GM12878 (cell line): Measurements from ENCODE around the gene ZMYND10. TPM values are rescaled to one million over a fixed set of nuclear protein-coding genes. Genes with fewer than 3 reads are reported as not detected.

ENCODE experiments used
- ATAC-seq: fragments of 200-7000 bp; cut with Tn5 transposase; 3 replicates; pipeline ENCODE4 v1.9.1; 2020; ENCODE audit warnings: mild to moderate bottlenecking, moderate library complexity
- BruUV-seq: library from RNA; stranded (reverse); fragments of 400-500 nt; replicated peaks from 2 replicates; lab custom pipeline; 2021; lab: Mats Ljungman, UMichigan
- CTCF ChIA-PET: fragments of 300-600 bp; sonication (Branson Sonifier 250); formaldehyde crosslinking; extraction: SDS; loops from one replicate; lab custom pipeline; 2021; ENCODE audit warnings: inconsistent platforms; lab: Yijun Ruan, JAX
- POLR2A ChIA-PET: fragments of 350-600 bp; formaldehyde crosslinking; extraction: SDS; loops from one replicate; lab custom pipeline; 2021; ENCODE audit warnings: inconsistent platforms; lab: Charles Lee
- RAD21 ChIA-PET: fragments of 300-600 bp; sonication (Branson Sonifier 250); formaldehyde crosslinking; loops from one replicate; lab custom pipeline; 2023; ENCODE audit warnings: antibody characterized with exemption; ENCODE audit not compliant: unreplicated experiment; lab: Charles Lee
- SMC1A ChIA-PET: fragments of 300-600 bp; sonication (Branson Sonifier 250); formaldehyde crosslinking; loops from one replicate; lab custom pipeline; 2023; ENCODE audit not compliant: unreplicated experiment, uncharacterized antibody; lab: Charles Lee
- DNase-seq: peaks from one replicate; pipeline ENCODE4 v3.0.0-alpha.2; 2011; ENCODE audit warnings: low read depth, low spot score
- FAIRE-seq: peaks from 3 replicates; lab custom pipeline; 2011; peaks lifted over from hg19 to GRCh38; lab: Jason Lieb, UNC
- H2AFZ ChIP-seq: 2 replicates; pipeline ENCODE4 v1.6.0; 2011; ENCODE audit warnings: low read depth, low read length, control low read depth; ENCODE audit not compliant: control insufficient read depth
- H3K27ac ChIP-seq: 2 replicates; pipeline ENCODE4 v1.5.1; 2011; ENCODE audit warnings: control low read depth; ENCODE audit not compliant: control insufficient read depth, insufficient read depth
- H3K27me3 ChIP-seq, 2 experiments: replicated peaks in 1 of 2; 2 replicates each; pipeline versions ENCODE4 v1.6.0 to v1.6.1; 2011; ENCODE audit warnings: low read length in 1 of 2; ENCODE audit not compliant: control insufficient read depth in 2 of 2, insufficient read depth in 2 of 2
- H3K36me3 ChIP-seq, 2 experiments: 2 replicates each; pipeline ENCODE4 v1.5.1; 2011; ENCODE audit warnings: low read length in 1 of 2; ENCODE audit not compliant: control insufficient read depth in 2 of 2, insufficient read depth in 2 of 2
- H3K4me1 ChIP-seq: 2 replicates; pipeline ENCODE4 v1.6.1; 2011; ENCODE audit warnings: mild to moderate bottlenecking, low read length, moderate library complexity, mixed read lengths; ENCODE audit not compliant: control insufficient read depth, insufficient read depth
- H3K4me2 ChIP-seq: 2 replicates; pipeline ENCODE4 v1.6.0; 2011; ENCODE audit warnings: control low read depth; ENCODE audit not compliant: control insufficient read depth, insufficient read depth
- H3K4me3 ChIP-seq: fragments of 200-600 bp; sonication (generic); 2 replicates; pipeline ENCODE4 v1.5.1; 2016
- H3K79me2 ChIP-seq: 2 replicates; pipeline ENCODE4 v1.6.0; 2011; ENCODE audit warnings: low read length; ENCODE audit not compliant: control insufficient read depth, insufficient read depth
- H3K9ac ChIP-seq: 2 replicates; pipeline ENCODE4 v1.8.0; 2011; ENCODE audit warnings: low read length, control low read depth, mixed read lengths; ENCODE audit not compliant: control insufficient read depth, insufficient read depth
- H3K9me3 ChIP-seq: replicated peaks from 3 replicates; pipeline ENCODE4 v1.5.1; 2011; ENCODE audit warnings: mild to moderate bottlenecking, low read length; ENCODE audit not compliant: control insufficient read depth, insufficient read depth
- H4K20me1 ChIP-seq: 2 replicates; pipeline ENCODE4 v1.6.0; 2011; ENCODE audit not compliant: control insufficient read depth, insufficient read depth
- CHD1 ChIP-seq: IDR thresholded peaks from 2 replicates; pipeline ENCODE4 v1.6.1; 2012; ENCODE audit warnings: low read depth, low read length, improper control_type of control experiment
- HDAC6 ChIP-seq: fragments of 200-600 bp; sonication (generic); IDR thresholded peaks from one replicate; pipeline ENCODE4 v1.8.0; 2017; ENCODE audit warnings: antibody characterized with exemption; ENCODE audit not compliant: unreplicated experiment
- MTA2 ChIP-seq: fragments of 450-650 bp; IDR thresholded peaks from 2 replicates; pipeline ENCODE4 v1.6.1; 2016; ENCODE audit warnings: low read depth, mild to moderate bottlenecking, moderate library complexity
- NBN ChIP-seq: fragments of 450-650 bp; IDR thresholded peaks from 2 replicates; pipeline ENCODE4 v1.6.1; 2016
- PAX8 ChIP-seq: fragments of 450-650 bp; IDR thresholded peaks from 2 replicates; pipeline ENCODE4 v1.6.1; 2017; ENCODE audit warnings: mild to moderate bottlenecking, moderate library complexity
- POLR2AphosphoS5 ChIP-seq: IDR thresholded peaks from 2 replicates; pipeline ENCODE4 v1.6.1; 2011; ENCODE audit warnings: mild to moderate bottlenecking, low read length, inconsistent platforms
- RAD51 ChIP-seq: fragments of 450-650 bp; IDR thresholded peaks from 2 replicates; pipeline ENCODE4 v1.6.1; 2016; ENCODE audit warnings: moderate library complexity, mild to moderate bottlenecking, inconsistent platforms
- RCOR1 ChIP-seq: conservative IDR thresholded peaks from 2 replicates; pipeline ENCODE4 v1.6.1; 2012; ENCODE audit warnings: low read depth, low read length, improper control_type of control experiment
- SPI1 ChIP-seq: IDR thresholded peaks from 2 replicates; pipeline ENCODE4 v1.6.1; 2011; ENCODE audit warnings: low read depth, mild to moderate bottlenecking, low read length, moderate library complexity, borderline replicate concordance; ENCODE audit not compliant: insufficient read depth
- WGBS: methylation state at CpG from one replicate; pipeline ENCODE4 v1.1.6; 2016; ENCODE audit warnings: low lambda C conversion rate; ENCODE audit not compliant: insufficient replicate concordance, insufficient coverage; ENCODE audit errors: missing lambda C conversion rate; 5-methylcytosine and 5-hydroxymethylcytosine counted together
- in situ Hi-C: fragments of 300-500 bp; cut with MboI; formaldehyde crosslinking; loops from 9 replicates; pipeline ENCODE4 v1.14.3; 2018; ENCODE audit warnings: mixed read lengths
- intact Hi-C: fragments of 100-400 bp; cut with micrococcal nuclease; formaldehyde crosslinking; loops from one replicate; pipeline ENCODE4 v1.14.2; 2022; ENCODE audit not compliant: unreplicated experiment
- polyA plus RNA-seq, 11 experiments: library from polyadenylated mRNA; depleted of rRNA in 4 of 11; unstranded in 6 of 11; stranded (reverse) in 5 of 11; fragments of >200 nt; fragmentation: Nextera tagmentation in 4 of 11; fragmentation: Illumina TruSeq in 1 of 11; extraction: Ambion mirVana in 4 of 11; extraction: Trizol in 1 of 11; gene quantifications; 1 replicate in 1 of 11; 2 replicates in 10 of 11; pipeline versions ENCODE4 v1.2.1 to v1.2.3, GENCODE V29; 2011 to 2016; ENCODE audit warnings: inconsistent platforms in 2 of 11, missing spikeins in 2 of 11, low read depth in 1 of 11
- total RNA-seq, 4 experiments: library from RNA; depleted of rRNA in 3 of 4; stranded (reverse); fragments of >200 nt in 3 of 4; fragmentation: Illumina TruSeq in 1 of 4; extraction: Trizol in 1 of 4; gene quantifications; 2 replicates each; pipeline versions ENCODE4 v1.2.1 to v1.2.3, GENCODE V29; 2013 to 2021
- TF ChIP-seq, protein P1 (sequence below): IDR thresholded peaks from 2 replicates; pipeline ENCODE4 v1.6.1; 2011; ENCODE audit warnings: low read depth, mild to moderate bottlenecking, low read length, moderate library complexity, borderline replicate concordance; ENCODE audit errors: extremely low read depth
- TF ChIP-seq, protein P2 (sequence below): IDR thresholded peaks from 2 replicates; pipeline ENCODE4 v1.6.1; 2012; ENCODE audit warnings: low read length, inconsistent platforms
- TF ChIP-seq, protein P3 (sequence below): IDR thresholded peaks from 2 replicates; pipeline ENCODE4 v1.6.1; 2012; ENCODE audit warnings: low read depth, low read length, improper control_type of control experiment

Gene ZMYND10
- total and polyA plus RNA-seq, 10 of the 15 experiments (the other 5 are each of a cell fraction or from before 2014, with no cell fraction given): 0.11 to 1.0 (median 0.37) TPM

DNA sequence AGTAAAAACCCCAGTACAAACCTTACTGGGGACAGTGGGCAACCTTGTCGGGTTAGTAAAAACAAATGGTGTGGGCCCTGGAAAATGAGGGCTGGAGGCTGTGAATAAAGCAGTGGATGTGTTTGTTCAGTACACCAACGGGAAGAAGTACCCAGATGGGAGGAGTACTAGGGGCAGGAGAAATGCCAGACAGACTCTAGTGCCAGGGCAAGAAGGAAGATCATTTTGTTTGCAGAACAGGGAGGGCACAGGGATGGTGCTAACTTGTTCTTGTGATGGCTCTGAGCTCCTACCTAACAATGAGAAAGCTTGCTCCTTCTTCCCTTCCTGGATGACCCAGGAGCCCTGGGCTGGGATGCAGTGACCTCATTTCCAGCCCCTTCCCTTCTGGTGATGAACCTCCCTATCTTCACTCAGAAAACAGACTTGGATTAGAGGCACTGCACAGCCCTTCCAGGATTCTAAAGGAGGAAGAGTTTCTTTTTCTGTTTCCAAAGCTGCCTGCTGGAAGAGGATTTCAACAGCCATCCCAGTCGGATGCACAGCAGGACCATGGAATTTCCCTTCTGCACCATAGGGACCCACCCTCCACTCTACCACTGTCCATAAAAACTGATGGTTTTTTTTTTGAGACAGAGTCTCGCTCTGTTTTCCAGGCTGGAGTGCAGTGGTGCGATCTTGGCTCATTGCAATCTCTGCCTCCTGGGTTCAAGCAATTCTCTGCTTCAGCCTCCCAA lies 11.0 kb downstream of the ZMYND10 start (continued):
- TF ChIP-seq, protein P1, sequence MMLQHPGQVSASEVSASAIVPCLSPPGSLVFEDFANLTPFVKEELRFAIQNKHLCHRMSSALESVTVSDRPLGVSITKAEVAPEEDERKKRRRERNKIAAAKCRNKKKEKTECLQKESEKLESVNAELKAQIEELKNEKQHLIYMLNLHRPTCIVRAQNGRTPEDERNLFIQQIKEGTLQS: no peak

DNA sequence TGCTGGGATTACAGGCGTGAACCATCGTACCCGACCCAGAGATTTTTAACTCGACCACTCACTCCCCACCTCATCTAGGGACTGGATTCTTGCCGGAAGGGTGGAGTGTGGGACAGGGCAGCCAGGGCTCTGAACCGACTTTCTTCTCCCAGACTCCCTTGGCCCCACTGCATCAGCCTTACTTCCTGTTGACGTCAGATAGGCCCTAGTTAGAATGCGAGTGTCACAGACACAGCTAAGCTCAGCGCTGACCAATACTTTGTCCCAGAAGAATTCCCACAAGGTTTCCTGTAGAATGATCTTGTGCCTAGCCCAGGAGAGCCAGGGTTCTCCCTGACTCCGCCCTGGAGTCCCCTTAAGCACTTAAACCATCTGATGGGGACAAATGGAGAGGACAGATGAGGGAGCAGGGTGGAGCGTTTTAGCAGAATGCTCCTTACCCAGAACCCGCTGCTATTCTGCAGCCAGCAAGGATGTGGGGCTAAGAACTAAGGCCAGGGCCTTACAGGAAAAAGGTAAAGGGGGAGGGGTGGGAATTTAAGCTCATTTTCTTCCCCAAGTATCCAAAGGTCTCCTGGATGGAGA lies 11.7 kb downstream of the ZMYND10 start:
- Histone ChIP-seq H3K4me1 (peaks cover 10% of the 10 kb centered on the region; the same call in 1 of the 2 replicates), H3K4me3 (peak overlapping the region; percentile 28; the same call in 1 of the 2 replicates), H3K27me3 (no peaks in the 10 kb centered on the region), H3K9me3 (no peaks in the 10 kb centered on the region), H3K79me2 (peaks cover 58% of the 10 kb centered on the region), H3K4me2 (peak overlapping the region; percentile 77), H3K27ac (no peak overlapping the region), H3K36me3 (peaks cover 19 to 27% of the 10 kb centered on the region in 2 experiments), H4K20me1 (no peaks in the 10 kb centered on the region; the same call in 1 of the 2 replicates), H2AFZ (no peak overlapping the region), H3K9ac (peak overlapping the region; percentile 15; the same call in 1 of the 2 replicates)
- TF ChIP-seq NBN: no peak
- no peak for TF ChIP-seq MTA2
- no peak for TF ChIP-seq RCOR1
- TF ChIP-seq, protein P2, sequence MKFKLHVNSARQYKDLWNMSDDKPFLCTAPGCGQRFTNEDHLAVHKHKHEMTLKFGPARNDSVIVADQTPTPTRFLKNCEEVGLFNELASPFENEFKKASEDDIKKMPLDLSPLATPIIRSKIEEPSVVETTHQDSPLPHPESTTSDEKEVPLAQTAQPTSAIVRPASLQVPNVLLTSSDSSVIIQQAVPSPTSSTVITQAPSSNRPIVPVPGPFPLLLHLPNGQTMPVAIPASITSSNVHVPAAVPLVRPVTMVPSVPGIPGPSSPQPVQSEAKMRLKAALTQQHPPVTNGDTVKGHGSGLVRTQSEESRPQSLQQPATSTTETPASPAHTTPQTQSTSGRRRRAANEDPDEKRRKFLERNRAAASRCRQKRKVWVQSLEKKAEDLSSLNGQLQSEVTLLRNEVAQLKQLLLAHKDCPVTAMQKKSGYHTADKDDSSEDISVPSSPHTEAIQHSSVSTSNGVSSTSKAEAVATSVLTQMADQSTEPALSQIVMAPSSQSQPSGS: no peak
- TF ChIP-seq PAX8: no peak
- no peak for TF ChIP-seq POLR2AphosphoS5
- no peak for TF ChIP-seq RAD51
- no peak for TF ChIP-seq SPI1
- no peak for TF ChIP-seq HDAC6
- TF ChIP-seq CHD1: no peak
- TF ChIP-seq, protein P3, sequence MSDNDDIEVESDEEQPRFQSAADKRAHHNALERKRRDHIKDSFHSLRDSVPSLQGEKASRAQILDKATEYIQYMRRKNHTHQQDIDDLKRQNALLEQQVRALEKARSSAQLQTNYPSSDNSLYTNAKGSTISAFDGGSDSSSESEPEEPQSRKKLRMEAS: no peak
- ChIA-PET CTCF (interaction anchor here (0.6 to 10.5 kb wide), 3 partner anchors 11 to 35 kb away, joined by 3 to 72 read pairs (median 5); partner anchors contain the start of genes HYAL2, HYAL3 and NAA80), RAD21 (no interaction called here), POLR2A (interaction anchor here (1.0 to 1.7 kb wide), 3 partner anchors 11 to 27 kb away, joined by 3 to 5 read pairs (median 4); partner anchors contain the start of gene HYAL2), SMC1A (interaction anchor here (1.5 kb wide), 1 partner anchor 13 kb away, joined by 3 read pairs; no protein-coding TSS in a partner anchor)
- WGBS: 74% methylated on average over 12 of the region's 12 CpGs
- no peak for ATAC-seq
- FAIRE-seq: no peak
- intact Hi-C loops: no loop called here
- no peak for DNase-seq
- in situ Hi-C loops: loop anchor here (10.0 kb wide), 1 partner anchor 1061 kb away; the partner anchor contains the start of gene RBM15B
- no TSS peak for BruUV-seq
